ENCODE measurements around the gene RDH13. TPM values are rescaled to one million over a fixed set of nuclear protein-coding genes. Genes with fewer than 3 reads are reported as not detected.
"Not testable (repeated sequence)": the region's sequence is repeated elsewhere in the genome, so short reads cannot be mapped to it uniquely, and the experiment has no call there.

The RDH13 gene
- total and polyA plus RNA-seq, 12 donors = 6.8 to 27.9 (median 9.8) TPM

DNA sequence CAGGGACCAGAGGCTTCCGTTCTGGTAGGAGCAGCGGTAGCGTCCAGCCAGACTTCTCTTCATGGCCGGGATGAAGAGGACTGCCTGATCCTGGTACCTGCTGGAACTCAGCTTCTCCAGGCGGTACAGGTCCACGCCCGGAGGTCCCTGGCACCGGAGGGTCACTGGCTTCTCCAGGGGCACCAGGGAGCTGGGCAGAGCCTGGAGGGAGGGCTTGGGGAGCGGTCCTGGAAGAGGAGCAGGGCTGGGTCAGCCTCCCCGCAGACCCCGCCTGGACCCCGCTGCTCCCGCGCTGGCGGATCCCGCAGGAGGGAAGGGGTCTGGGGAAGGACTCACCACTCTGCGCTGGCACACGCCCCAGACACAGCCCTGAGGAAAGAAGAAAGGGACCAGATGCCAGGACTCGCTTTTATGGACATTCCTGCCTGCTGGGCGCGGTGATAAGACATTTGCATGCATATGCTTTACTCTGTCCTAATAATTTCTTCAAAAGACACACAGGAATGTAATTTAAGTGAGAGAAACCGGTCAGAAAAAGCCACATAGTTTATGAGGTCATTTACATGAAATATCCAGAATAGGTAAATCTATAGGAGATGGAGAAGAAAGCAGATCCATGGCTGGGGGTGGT, 30.7 kb downstream of the RDH13 start:
- intact Hi-C loops (cut with DNase I) = no loop called here
- H3K4me3 ChIP-seq = no peak overlapping the region

DNA sequence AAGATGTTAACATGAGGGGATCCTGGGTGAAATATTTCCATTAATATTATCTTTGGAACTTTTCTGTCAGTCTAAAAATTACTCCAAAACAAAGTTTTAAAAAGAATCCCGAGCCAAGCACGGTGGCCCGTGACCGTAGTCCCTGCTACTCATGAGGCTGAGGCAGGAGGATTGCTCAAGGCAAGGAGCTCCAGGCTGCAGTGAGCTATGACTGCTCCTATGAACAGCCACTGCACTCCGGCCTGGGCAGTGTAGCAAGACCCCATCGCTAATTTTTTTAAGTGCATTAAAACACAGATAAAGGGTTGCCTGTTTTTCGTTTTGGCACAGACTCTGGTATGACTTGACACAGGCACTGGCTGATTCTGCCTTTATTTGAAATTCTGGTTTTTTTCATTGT, 31.8 kb downstream of the RDH13 start:
- no peak overlapping the region for H3K4me3 ChIP-seq
- DNase-seq = no peak
- TF ChIP-seq POLR2A (IDR thresholded peaks at IDR 0.05) = no peak
- TF ChIP-seq, protein P1, sequence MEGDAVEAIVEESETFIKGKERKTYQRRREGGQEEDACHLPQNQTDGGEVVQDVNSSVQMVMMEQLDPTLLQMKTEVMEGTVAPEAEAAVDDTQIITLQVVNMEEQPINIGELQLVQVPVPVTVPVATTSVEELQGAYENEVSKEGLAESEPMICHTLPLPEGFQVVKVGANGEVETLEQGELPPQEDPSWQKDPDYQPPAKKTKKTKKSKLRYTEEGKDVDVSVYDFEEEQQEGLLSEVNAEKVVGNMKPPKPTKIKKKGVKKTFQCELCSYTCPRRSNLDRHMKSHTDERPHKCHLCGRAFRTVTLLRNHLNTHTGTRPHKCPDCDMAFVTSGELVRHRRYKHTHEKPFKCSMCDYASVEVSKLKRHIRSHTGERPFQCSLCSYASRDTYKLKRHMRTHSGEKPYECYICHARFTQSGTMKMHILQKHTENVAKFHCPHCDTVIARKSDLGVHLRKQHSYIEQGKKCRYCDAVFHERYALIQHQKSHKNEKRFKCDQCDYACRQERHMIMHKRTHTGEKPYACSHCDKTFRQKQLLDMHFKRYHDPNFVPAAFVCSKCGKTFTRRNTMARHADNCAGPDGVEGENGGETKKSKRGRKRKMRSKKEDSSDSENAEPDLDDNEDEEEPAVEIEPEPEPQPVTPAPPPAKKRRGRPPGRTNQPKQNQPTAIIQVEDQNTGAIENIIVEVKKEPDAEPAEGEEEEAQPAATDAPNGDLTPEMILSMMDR (IDR thresholded peaks at IDR 0.05) = no peak
- WGBS, 4 donors = 78 to 84% (median 80%) methylated on average over 6 to 7 of the region's 7 CpGs
- H3K4me1 ChIP-seq (replicated peaks in 1 of 2) = no peaks in the 10 kb centered on the region
- H3K27ac ChIP-seq = no peak overlapping the region
- intact Hi-C loops (cut with DNase I) = no loop called here
- no peaks in the 10 kb centered on the region for H3K9me3 ChIP-seq (replicated peaks in 1 of 3)
- H3K27me3 ChIP-seq = no peaks in the 10 kb centered on the region
- no peaks in the 10 kb centered on the region for H3K36me3 ChIP-seq (replicated peaks in 1 of 2)

More for the DNA sequence above, 30.7 kb downstream of the RDH13 start:
- WGBS, 4 donors = 79 to 92% (median 84%) methylated on average over 16 to 22 of the region's 22 CpGs
- DNase-seq = no peak
- no peaks in the 10 kb centered on the region for H3K4me1 ChIP-seq (replicated peaks in 1 of 2)
- no peaks in the 10 kb centered on the region for H3K9me3 ChIP-seq (replicated peaks in 1 of 3)
- no peak for TF ChIP-seq POLR2A (IDR thresholded peaks at IDR 0.05)
- TF ChIP-seq, protein P1 (IDR thresholded peaks at IDR 0.05) = no peak
- H3K27me3 ChIP-seq = no peaks in the 10 kb centered on the region
- no peaks in the 10 kb centered on the region for H3K36me3 ChIP-seq (replicated peaks in 1 of 2)
- H3K27ac ChIP-seq = no peak overlapping the region

DNA sequence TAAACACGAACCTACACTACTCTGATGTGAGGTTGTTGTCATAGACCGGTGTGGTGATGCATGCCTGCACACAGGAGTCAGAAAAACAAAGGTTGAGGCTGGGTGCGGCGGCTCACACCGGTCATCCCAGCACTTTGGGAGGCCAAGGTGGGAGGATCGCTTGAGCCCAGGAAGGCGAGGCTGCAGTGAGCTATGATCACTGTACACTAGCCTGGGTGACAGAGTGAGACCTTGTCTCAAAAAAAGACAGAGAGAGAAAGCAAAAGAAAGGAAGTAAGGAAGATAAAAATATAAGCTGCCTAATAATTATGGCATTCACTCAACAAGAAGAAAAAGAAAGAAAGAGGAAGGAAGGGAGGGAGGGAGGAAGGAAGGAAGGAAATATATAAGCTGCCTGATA, 34.2 kb downstream of the RDH13 start:
- Histone ChIP-seq H3K9me3 (replicated peaks in 1 of 3) (no peaks in the 10 kb centered on the region), H3K4me3 (no peak overlapping the region), H3K36me3 (replicated peaks in 1 of 2) (no peaks in the 10 kb centered on the region), H3K27ac (no peak overlapping the region), H3K27me3 (no peaks in the 10 kb centered on the region), H3K4me1 (replicated peaks in 1 of 2) (no peaks in the 10 kb centered on the region)
- intact Hi-C loops (cut with DNase I) = no loop called here
- 78 to 91% (median 88%) methylated on average over 7 of the region's 7 CpGs for WGBS, 4 donors
- no peak for DNase-seq
- TF ChIP-seq POLR2A (IDR thresholded peaks at IDR 0.05) = no peak
- TF ChIP-seq, protein P1 (IDR thresholded peaks at IDR 0.05) = no peak

DNA sequence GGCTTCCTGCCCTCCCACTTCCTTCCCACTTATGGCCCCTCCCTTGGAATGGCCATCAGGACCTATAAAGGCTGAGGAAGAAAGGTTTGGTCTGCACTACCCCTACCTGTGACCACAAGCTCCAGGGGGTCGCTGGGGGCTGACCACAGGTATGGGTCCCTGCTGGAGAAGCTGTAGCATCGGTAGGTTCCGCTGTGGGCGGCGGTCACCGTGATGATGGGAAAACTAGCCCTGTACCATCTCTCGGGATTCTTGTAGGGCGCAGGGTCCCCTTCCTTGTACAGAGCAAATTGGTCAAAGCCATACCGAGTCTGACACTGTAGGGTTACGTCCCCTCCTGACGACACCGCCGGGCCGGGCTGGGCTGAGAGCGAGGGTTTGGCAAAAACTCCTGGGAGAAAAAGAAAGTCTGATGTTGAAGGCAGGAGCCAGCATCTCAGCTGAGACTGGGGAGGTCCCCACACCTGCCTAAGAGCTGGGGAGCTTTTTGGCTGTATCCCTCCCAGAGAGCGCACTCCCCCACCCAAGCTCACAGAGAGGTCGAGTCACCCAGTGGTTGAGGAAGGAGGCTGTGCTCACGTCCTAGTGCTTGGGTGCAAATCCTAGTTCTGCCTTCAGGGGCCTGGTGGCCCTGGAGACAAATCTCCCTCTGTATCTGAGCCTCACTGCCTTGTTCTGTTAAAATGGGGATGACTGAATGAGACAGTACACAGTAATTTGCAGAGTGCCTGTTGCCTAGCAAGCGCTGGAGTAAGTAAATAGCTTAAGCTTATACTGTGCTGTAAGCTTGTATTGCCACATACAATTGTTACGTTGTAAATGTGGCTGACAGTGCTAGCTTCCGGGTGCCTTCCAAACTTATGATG, 35.2 kb downstream of the RDH13 start:
- intact Hi-C loops (cut with DNase I) = no loop called here
- TF ChIP-seq POLR2A (IDR thresholded peaks at IDR 0.05) = no peak
- TF ChIP-seq, protein P1 (IDR thresholded peaks at IDR 0.05) = no peak

DNA sequence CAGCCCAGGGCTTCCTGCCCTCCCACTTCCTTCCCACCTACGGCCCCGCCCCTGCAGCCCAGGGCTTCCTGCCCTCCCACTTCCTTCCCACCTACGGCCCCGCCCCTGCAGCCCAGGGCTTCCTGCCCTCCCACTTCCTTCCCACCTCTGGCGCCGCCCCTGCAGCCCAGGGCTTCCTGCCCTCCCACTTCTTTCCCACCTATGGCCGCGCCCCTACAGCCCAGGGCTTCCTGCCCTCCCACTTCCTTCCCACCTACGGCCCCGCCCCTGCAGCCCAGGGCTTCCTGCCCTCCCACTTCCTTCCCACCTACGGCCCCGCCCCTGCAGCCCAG, 35.8 kb downstream of the RDH13 start:
- H3K27ac ChIP-seq; H3K36me3 ChIP-seq (replicated peaks in 1 of 2); H3K27me3 ChIP-seq; DNase-seq; intact Hi-C loops (cut with DNase I); H3K9me3 ChIP-seq (replicated peaks in 1 of 3); H3K4me3 ChIP-seq; H3K4me1 ChIP-seq (replicated peaks in 1 of 2): not testable (repeated sequence)
- WGBS, 4 donors = 80 to 90% (median 85%) methylated on average over 5 to 10 of the region's 12 CpGs; no CpG with 5 or more reads in 1 of the 4 donors

More for the DNA sequence above, 35.2 kb downstream of the RDH13 start:
- H3K4me1 ChIP-seq (replicated peaks in 1 of 2) = no peaks in the 10 kb centered on the region
- H3K36me3 ChIP-seq (replicated peaks in 1 of 2) = no peaks in the 10 kb centered on the region
- no peaks in the 10 kb centered on the region for H3K9me3 ChIP-seq (replicated peaks in 1 of 3)
- no peak overlapping the region for H3K4me3 ChIP-seq
- H3K27me3 ChIP-seq = no peaks in the 10 kb centered on the region
- no peak for DNase-seq
- H3K27ac ChIP-seq = no peak overlapping the region
- 79 to 82% (median 81%) methylated on average over 15 to 21 of the region's 21 CpGs for WGBS, 4 donors

All from adrenal gland (tissue), 12 donors.